ENCODE results near the gene GFER.

GFER gene

DNA sequence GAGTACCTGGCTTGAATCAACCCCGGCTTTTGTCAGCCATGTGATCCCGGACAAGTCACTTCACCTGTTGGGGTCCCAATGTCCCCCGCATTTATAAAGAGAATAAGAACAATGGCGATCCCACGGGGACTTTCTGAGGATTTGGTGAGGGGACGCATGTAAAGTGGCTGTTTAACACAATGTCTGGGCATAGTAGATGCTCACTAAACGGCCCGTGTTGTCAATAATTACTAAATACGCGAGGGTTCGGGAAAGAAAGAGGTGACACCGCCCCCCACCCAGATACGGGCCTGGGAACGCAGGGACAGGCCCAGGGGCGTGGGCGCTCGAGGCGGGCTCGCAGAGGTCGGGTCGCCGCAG, 7.6 kb downstream of the GFER start:
- DNase-seq: no peak

- no peak for DNase-seq
Measured at GRCh38 chr16:1991948-1992703, 8.1 kb downstream of the GFER start.

GRCh38 chr16:1992704-1993317, 8.8 kb downstream of the GFER start:
- DNase-seq: no peak

- no peak for DNase-seq
Measured at GRCh38 chr16:1993731-1994131, 9.7 kb downstream of the GFER start.

DNA sequence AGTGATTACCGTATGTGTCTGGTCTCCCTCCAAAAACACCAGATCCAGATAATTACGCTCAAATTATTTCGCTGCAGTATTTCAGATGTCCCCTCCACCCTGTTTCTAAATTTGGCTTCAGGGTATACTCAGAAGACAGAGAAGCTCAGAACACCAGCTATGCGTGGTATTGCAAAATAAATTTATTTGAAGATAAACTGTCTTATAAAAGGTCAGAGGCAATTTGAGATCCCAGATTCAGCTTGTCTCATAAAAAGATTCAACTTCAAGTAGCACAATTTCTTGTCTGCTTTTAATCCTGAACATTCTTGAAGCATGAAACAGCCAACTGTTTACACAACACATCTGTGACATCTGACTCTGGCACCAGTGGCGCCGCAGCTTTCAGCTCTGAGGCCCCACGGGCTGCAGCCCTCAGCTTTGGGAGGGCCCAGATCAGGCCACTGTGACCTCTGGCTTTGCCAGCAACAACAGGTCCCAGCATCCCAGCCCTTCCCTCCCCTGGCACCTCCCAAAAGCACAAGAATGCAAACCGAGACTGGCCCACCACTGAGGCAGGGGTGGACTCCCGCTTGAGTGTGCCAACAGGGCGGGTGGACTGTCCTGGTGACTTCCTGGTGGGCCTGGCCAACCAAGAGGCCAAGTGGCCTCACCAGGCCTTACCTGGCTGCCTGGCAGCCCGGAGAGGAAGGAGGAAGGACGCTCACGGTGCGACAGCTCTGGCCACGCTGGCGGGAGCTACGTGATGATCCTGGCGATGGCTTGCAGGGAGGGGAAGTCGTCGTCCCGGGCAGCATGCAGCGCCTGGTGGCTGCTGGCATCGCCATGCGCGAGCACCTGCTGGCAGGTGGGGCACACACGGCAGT, 13.7 kb downstream of the GFER start:
- DNase-seq: no peak

DNA sequence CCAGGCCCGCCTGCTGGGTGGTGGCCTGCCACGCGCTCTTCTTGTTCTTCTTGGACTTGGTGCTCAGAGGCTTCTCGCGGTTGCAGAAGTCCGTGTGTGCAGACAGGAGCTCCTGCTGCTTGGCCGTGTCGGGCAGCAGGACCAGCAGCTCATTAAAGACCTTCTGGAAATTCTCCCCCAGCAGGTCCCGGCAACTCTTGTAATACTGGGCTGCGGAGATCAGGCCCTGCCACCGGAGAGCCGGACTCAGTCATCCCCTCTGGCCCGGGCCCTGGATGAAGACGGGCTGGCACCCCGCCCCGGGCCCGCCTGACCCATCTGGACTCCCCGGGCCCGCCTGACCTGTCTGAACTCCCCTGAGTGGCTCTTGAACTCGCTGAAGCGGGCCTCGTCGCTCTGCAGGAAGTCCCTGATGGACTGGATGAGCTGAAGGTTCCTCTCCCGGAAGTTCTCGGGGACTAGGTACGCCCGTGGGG, 14.4 kb downstream of the GFER start:
- no peak for DNase-seq

DNA sequence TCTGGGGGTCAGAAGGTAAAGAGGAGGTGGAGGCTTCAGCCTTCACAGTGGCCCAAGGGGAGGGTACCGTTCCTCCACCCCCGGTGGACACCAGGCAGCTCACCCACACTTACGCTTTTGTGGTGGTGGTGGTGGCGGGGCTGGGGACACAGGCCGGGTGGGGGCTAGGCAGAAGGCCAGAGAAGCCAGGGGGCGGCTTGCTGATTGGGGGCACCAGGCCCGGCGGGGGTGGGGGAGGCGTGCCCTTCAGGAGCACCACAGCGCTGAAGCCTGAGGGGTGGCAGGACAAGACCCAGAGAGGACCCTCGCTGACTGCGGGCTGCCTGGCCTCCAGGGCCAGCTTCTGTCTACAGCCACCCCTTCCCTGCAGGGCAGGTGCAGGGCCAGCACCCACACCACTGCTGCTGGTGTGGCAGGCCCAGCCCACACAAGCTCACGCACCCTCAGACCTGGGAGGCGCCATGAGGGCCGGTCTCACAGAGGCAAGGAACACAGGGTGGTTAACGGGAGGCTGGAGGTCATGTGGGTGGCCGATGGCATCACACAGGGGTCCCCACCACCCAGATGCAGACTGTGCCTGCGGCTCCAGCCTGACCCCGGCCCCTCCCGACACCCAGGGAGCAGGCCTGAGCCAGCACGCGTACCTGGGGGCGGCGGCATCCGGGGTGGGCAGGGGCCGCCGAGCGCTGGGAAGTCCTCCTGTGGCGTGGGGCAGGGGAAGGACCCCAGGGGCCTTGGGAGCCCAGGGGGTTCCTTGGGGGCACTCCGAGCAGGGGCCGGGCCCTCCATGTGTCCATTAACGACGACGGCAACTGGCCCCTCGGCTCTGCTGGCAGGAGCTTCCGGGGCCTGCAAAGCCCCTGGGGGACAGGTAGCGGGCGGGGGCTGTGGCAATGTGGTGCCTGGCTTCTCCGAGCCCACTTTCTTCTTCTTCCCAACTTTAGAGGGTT, 15.1 kb downstream of the GFER start:
- DNase-seq: no peak

DNA sequence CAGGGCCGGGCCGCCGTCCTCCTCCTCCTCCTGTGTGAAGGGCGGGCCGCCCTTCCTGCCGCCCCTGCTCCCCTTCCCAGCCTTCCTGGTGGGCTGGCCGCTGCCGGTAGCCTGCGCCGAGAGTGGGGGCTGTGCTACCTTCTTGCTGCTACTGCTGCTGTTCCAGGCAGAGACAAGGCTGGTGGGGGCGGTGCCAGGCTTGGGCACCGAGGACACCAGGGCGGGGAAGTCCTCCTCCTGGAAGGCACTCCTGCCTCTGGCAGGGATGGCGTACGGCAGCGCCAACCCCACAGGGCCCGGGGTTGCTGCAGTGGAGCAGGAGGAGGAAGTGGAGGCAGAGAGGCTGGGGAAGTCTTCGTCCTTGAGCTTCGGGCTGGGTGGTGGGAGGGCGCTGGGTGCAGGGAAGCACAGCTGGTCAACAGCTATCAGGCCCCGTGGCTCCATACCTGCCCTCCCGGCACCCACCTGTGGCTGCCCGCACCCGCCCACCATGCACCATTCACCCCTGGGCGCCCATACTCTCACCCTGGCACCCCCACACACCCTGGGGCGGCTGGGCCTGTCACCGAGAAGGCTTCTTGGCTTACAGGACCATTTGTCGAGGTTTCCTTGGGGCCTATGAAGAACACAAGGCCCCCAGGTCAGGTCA, 16.0 kb downstream of the GFER start:
- DNase-seq: no peak

GRCh38 chr16:2001035-2001434, 17.0 kb downstream of the GFER start:
- DNase-seq: no peak

- DNase-seq: no peak
Measured at GRCh38 chr16:2001456-2002355, 17.7 kb downstream of the GFER start.

GRCh38 chr16:2002406-2003230, 18.6 kb downstream of the GFER start:
- no peak for DNase-seq

DNA sequence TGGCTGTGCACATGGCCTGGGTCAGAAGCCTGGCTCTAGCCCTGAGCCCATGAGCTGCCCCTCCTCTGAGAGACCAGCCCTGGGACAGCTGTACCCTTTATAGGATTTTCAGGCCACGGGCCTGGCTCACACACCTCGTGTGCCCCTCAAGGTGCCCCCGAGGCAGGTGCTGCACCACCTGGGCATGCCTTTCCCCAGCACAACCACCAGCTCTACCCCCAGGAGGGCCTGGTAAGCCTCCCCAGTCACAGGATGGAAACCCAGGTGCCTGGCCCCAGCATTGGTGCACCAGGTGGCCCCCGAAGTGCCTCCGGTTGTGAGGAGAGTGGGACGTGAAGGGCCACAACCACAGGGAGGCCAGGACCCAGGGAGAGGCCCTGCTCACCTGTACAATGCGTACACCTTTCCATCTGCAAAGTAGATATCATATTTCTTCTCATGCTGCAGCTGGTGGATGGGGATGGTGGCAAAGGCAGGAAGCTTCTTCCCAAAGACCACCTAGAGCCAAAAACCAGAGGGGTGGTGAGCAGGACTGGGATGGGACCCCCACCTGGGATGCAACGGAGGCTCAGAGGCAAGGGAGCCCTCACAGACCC, 19.3 kb downstream of the GFER start:
- DNase-seq: no peak

DNA sequence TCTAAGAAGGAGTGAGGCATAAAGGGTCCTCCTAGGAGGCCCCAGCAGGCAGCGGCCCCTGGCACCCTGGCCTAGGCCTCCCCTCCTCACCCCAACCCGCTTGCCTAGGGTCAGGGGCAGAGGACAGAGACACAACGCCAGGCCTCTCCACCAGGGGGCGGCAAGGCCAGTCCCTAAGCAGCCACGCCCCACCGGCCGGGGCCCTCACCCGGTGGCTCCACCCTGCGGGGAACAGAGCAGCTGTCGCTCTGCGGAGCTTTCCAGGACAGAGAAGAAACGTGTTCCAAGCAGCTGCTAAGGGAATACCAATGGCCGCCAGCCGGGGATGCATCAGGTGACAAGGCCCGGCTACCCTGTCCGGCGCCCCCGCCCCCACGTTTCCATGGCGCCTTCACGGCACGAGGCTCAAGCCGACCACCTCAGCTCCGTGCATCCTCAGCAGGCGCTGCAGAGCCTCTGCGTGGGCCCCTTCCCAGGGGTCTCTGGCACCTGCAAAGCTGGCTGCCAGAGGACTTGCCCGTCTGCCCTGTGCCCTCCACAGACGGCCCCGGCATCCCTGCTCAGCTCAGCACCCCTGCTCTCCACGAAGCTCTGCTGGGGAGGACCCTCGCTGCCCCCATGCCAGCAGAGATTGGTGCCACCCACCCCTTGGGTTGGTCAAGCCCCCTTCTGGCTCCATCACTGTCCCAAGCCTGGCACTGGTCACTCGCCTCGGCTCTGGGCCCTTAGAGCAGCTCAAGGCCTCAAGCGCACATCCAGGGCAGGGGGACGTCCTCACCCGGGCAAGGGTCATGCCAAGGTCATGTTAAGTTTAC, 20.0 kb downstream of the GFER start:
- peak; percentile 46 for DNase-seq

GRCh38 chr16:2004795-2005517, 21.0 kb downstream of the GFER start:
- DNase-seq: no peak

- no peak for DNase-seq
Measured at GRCh38 chr16:2005646-2006045, 21.7 kb downstream of the GFER start.

GRCh38 chr16:2006317-2006716, 22.3 kb downstream of the GFER start:
- no peak for DNase-seq

- DNase-seq: no peak
Measured at GRCh38 chr16:2007081-2007836, 23.3 kb downstream of the GFER start.

Measured in NCI-H748 treated with DMSO at 0.1 percent for 48 hours (cell line).